Chondrocyte (in vitro differentiated cells): ENCODE results near the gene DCTN5. TPM values are rescaled to one million over a fixed set of nuclear protein-coding genes. Genes with fewer than 3 reads are reported as not detected.

Experiments used
- DNase-seq: peaks from one replicate; pipeline ENCODE4 v3.0.0; 2021; ENCODE audit warnings: mixed read lengths, low spot score
- H3K27ac Mint-ChIP-seq: one replicate; pipeline ENCODE4 v1.8.0; 2021; ENCODE audit warnings: mild to moderate bottlenecking, moderate library complexity, mixed read lengths; ENCODE audit not compliant: unreplicated experiment
- H3K27me3 Mint-ChIP-seq: 2 replicates; pipeline ENCODE4 v1.8.0; 2021; ENCODE audit warnings: low read depth, mixed read lengths
- H3K36me3 Mint-ChIP-seq: 2 replicates; pipeline ENCODE4 v1.8.0; 2021; ENCODE audit warnings: low read depth, mixed read lengths
- H3K4me1 Mint-ChIP-seq: 2 replicates; pipeline ENCODE4 v1.8.0; 2021; ENCODE audit warnings: low read depth, mild to moderate bottlenecking, mixed read lengths
- H3K4me3 Mint-ChIP-seq: one replicate; pipeline ENCODE4 v1.8.0; 2021; ENCODE audit warnings: mild to moderate bottlenecking, moderate library complexity, mixed read lengths; ENCODE audit not compliant: unreplicated experiment
- H3K9me3 Mint-ChIP-seq: 2 replicates; pipeline ENCODE4 v1.8.0; 2021; ENCODE audit warnings: low read depth, mixed read lengths
- CTCF ChIP-seq: fragments of 200-600 bp; sonication (generic); IDR thresholded peaks from 2 replicates; pipeline ENCODE4 v1.5.0; 2021; ENCODE audit warnings: antibody characterized with exemption, mild to moderate bottlenecking, moderate library complexity
- total RNA-seq: library from RNA; stranded (reverse); gene quantifications from 3 replicates; pipeline ENCODE4 v1.2.1, GENCODE V29; 2021

Gene DCTN5
- total RNA-seq, 1 donor from 2014 or later: 65.9 TPM

DNA sequence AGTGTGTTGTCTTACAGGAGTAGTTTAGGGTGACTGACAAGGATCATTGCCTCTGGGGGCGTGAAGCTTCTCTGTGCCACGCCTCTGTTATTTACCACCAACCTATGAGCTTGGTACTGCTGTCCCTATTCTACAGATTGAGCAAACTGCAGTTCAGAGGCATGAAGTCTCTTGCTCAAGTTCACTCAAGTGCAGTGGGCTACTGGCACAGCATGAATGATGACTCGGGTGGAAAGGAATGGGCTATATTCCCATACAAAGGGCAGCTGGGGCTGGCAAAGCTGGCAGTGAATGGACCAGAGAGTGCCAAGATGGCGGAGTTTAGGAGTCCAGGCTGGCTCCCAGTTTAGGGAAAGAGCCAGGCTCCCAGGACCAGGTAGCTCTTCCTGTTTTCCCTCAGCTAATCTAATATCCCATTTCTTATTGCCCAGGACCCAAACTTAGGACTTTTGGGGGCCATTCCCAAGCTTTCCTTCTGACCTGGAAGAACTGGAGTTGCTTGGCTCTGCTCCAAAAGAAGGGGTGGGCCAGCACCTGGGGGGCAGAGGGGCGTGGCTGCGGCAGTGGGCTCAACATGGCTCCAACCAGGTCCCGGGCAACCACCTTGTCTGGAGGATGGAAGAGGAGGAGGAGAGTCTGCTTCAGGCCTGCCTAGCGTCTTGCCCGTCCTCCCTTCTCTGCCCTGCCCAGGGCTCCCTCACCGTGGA is 50.4 kb downstream of the DCTN5 start:
- Mint-ChIP-seq H3K4me3 (no peak overlapping the region), H3K36me3 (peaks cover 29% of the 10 kb centered on the region), H3K27me3 (no peaks in the 10 kb centered on the region), H3K4me1 (peaks cover 9% of the 10 kb centered on the region), H3K9me3 (no peaks in the 10 kb centered on the region), H3K27ac (no peak overlapping the region)
- DNase-seq: no peak
- no peak for TF ChIP-seq CTCF

DNA sequence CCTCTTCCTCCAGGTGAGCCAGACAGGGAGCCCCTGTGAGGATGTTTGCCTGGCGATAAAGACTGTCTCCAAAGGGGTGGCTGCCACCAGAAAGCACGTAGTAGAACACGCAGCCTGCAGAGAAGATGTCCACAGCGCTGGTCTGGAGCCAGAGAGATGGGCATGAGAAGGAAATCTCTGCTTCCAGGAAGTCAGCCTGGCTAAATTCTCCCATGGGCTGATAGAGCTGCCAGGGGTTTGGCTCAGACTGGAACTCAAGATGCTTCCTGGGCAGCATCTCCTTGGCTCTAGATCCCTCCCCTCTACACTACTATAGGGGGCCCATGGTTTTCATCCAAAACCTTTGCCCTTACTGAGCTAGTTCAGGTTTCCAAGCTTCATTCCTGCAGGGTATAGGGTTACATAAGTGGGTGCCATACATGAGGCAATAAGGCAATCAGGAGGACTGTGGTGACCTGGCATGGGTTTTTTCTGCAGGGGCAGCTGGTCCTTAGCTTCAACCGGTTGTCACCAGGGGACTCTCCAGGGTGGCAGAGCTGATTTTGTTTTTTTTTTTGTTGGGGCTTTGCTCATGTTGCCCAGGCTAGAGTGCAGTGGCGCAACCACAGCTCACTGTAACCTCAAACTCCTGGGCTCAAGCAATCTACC is 51.0 kb downstream of the DCTN5 start:
- no peak overlapping the region for H3K4me3 Mint-ChIP-seq
- no peak for TF ChIP-seq CTCF
- no peak for DNase-seq
- peaks cover 25% of the 10 kb centered on the region for H3K36me3 Mint-ChIP-seq
- H3K27me3 Mint-ChIP-seq: no peaks in the 10 kb centered on the region
- no peaks in the 10 kb centered on the region for H3K9me3 Mint-ChIP-seq
- H3K27ac Mint-ChIP-seq: no peak overlapping the region
- peaks cover 9% of the 10 kb centered on the region for H3K4me1 Mint-ChIP-seq

GRCh38 chr16:23694265-23694643 is 53.0 kb downstream of the DCTN5 start:
- no peak for TF ChIP-seq CTCF
- H3K36me3 Mint-ChIP-seq: peaks cover 11% of the 10 kb centered on the region
- H3K9me3 Mint-ChIP-seq: no peaks in the 10 kb centered on the region
- peaks cover 9% of the 10 kb centered on the region for H3K4me1 Mint-ChIP-seq
- DNase-seq: no peak
- H3K27me3 Mint-ChIP-seq: no peaks in the 10 kb centered on the region
- no peak overlapping the region for H3K27ac Mint-ChIP-seq
- no peak overlapping the region for H3K4me3 Mint-ChIP-seq

DNA sequence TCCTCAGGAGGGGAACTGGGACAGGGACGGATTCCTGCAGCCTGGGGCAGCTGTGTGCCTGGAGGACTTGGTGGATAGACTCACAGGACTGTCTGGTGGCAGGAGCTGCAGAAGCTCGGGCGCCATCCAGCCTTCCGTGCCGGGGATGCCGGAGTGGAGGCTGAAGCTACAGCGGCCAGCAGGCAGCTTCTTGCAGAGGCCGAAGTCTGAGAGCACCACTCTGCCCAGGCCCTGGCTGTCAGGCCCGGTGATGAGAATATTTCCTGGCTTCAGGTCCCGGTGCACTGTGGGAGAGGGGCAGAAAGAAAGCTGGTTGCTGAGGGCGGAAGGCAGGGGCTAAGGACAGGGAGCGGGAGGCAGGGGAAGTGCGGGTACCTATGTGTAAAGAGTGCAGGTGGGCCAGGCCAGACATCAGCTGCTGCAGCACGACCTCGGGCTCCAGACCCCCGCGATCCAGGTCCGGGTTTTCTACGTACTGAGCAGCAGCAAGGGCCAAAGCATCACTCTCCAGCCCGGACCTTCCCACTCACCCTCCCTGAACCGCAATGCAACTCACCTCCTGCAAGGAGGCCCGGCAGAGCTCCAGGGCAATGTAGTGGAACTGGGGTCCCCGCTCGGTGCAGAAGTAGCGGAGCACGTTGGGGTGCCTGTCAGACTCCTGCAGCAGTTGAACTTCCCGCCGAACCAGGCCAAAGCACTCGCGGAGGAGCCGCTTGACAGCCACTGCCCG is 53.5 kb downstream of the DCTN5 start:
- Mint-ChIP-seq H3K4me1 (peaks cover 9% of the 10 kb centered on the region), H3K36me3 (peaks cover 6% of the 10 kb centered on the region), H3K27me3 (no peaks in the 10 kb centered on the region), H3K27ac (peak overlapping the region; percentile 8), H3K4me3 (peak overlapping the region; percentile 42), H3K9me3 (no peaks in the 10 kb centered on the region)
- no peak for DNase-seq
- no peak for TF ChIP-seq CTCF

DNA sequence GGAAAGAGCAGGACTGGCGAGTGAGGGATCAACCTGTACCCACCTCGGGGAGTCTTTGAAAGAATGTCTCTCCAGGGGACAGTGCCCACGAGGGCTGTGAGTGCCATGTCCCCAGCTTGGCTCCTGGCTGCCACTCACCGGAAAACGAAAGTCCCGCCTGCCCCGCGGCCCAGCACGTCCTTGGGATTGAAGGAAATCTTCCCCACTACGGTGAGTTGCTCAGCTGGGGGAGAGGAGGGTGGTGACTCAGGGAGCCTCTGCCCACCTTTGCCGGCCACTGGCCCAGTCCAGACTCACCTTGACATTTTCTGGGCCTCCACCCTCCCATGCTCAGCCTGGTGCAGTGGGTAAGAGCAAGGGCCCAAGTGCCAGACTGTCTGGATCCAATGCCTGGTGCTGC is 54.5 kb downstream of the DCTN5 start:
- no peak for TF ChIP-seq CTCF
- H3K27ac Mint-ChIP-seq: no peak overlapping the region
- H3K9me3 Mint-ChIP-seq: no peaks in the 10 kb centered on the region
- no peak overlapping the region for H3K4me3 Mint-ChIP-seq
- no peaks in the 10 kb centered on the region for H3K27me3 Mint-ChIP-seq
- peaks cover 2% of the 10 kb centered on the region for H3K36me3 Mint-ChIP-seq
- peaks cover 9% of the 10 kb centered on the region for H3K4me1 Mint-ChIP-seq
- DNase-seq: no peak
